Lower lobe of right lung (tissue), 2 donors: Measurements from ENCODE around the gene ANKRD63. TPM values are rescaled to one million over a fixed set of nuclear protein-coding genes. Genes with fewer than 3 reads are reported as not detected.

Experiments used
- ATAC-seq, 2 donors: fragments of 200-7000 bp; cut with Tn5 transposase; one replicate each; pipeline ENCODE4 v1.9.1; 2020 to 2022; ENCODE audit warnings: mild to moderate bottlenecking in 2 of 2, moderate library complexity in 2 of 2
- DNase-seq: peaks from one replicate; pipeline ENCODE4 v3.0.0-alpha.2; 2020
- H3K27ac ChIP-seq: fragments of 200-600 bp; one replicate; pipeline ENCODE4 v1.8.0; 2022
- H3K27me3 ChIP-seq: fragments of 200-600 bp; one replicate; pipeline ENCODE4 v1.8.0; 2022; ENCODE audit warnings: low read depth
- H3K36me3 ChIP-seq: fragments of 200-600 bp; one replicate; pipeline ENCODE4 v1.8.0; 2022; ENCODE audit warnings: mild to moderate bottlenecking
- H3K4me1 ChIP-seq: fragments of 200-600 bp; one replicate; pipeline ENCODE4 v1.8.0; 2022
- H3K4me3 ChIP-seq: fragments of 200-600 bp; one replicate; pipeline ENCODE4 v1.8.0; 2022; ENCODE audit warnings: mild to moderate bottlenecking
- H3K9me3 ChIP-seq: fragments of 200-600 bp; one replicate; pipeline ENCODE4 v1.8.0; 2022
- intact Hi-C: fragments of 100-400 bp; cut with DNase I; formaldehyde crosslinking; loops from one replicate; pipeline ENCODE4 v1.11.0; 2022
- total RNA-seq: library from RNA; stranded (reverse); fragmentation: NEBNext Ultra II Directional; extraction: Animal tissue kit (Norgen Biotek cat#: 25700); gene quantifications from one replicate; pipeline ENCODE4 v1.2.1, GENCODE V29; 2021
- TF ChIP-seq, protein P1 (sequence below): fragments of 200-600 bp; IDR thresholded peaks from one replicate; pipeline ENCODE4 v1.8.0; 2022; ENCODE audit warnings: antibody characterized with exemption, mild to moderate bottlenecking
- donor health status: DM: no; HTN: yes; CAD: no; lungs with severe emphysema.

ANKRD63 gene
- total RNA-seq, 1 donor from 2014 or later = not detected

DNA sequence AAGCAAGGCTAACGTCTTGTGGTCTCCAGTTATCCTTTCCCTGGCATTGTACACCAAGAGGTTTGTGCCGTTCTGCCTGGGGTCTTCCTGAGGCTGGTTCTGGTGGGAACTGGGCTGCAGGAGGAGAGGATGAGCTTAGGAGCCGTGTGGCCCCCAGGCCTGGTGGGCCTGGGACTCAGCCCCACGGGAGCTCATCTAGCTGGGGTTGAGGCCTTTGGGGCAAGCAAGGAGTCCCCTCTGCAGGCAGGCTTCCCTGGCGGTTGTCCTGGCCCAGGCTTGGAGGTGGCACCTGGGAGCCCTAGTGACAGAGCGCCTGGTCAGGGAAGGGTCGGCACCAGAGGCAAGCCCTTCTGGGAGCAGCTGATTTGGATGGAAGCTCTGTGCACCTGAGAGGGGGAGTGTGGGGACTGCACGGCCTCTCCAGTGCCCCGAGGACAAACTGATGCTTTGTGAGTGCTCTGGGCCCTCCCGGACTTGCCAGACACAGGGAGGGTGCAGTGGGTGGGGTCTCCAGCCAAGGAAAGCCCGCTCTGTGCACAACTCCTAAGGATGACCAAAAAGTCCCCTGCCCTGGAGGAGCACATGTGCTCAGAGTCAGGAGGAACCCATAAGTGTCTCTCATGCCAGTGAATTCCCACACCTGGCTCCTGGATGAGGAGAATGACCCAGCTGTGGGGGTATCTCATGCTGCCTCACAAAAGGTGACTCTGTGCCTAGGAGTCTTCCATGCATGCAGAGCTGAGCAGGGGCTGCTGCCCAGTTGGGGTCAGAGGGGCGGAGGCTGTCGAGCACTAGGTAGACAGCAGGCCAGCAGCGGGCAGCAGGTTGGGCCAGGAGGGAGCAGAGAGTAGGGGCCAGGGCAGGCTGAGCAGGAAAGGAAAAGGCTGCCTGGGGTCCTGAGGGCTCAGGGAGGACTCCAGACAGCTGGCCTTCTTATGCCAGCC, 41.3 kb downstream of the ANKRD63 start:
- ATAC-seq = no peak
- TF ChIP-seq, protein P1, sequence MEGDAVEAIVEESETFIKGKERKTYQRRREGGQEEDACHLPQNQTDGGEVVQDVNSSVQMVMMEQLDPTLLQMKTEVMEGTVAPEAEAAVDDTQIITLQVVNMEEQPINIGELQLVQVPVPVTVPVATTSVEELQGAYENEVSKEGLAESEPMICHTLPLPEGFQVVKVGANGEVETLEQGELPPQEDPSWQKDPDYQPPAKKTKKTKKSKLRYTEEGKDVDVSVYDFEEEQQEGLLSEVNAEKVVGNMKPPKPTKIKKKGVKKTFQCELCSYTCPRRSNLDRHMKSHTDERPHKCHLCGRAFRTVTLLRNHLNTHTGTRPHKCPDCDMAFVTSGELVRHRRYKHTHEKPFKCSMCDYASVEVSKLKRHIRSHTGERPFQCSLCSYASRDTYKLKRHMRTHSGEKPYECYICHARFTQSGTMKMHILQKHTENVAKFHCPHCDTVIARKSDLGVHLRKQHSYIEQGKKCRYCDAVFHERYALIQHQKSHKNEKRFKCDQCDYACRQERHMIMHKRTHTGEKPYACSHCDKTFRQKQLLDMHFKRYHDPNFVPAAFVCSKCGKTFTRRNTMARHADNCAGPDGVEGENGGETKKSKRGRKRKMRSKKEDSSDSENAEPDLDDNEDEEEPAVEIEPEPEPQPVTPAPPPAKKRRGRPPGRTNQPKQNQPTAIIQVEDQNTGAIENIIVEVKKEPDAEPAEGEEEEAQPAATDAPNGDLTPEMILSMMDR = no peak
- H3K27me3 ChIP-seq = peaks cover 18% of the 10 kb centered on the region
- no peak for DNase-seq
- H3K4me1 ChIP-seq = peaks cover 11% of the 10 kb centered on the region
- intact Hi-C loops = no loop called here
- H3K36me3 ChIP-seq = no peaks in the 10 kb centered on the region
- H3K9me3 ChIP-seq = no peaks in the 10 kb centered on the region
- no peak overlapping the region for H3K4me3 ChIP-seq
- no peak overlapping the region for H3K27ac ChIP-seq

- intact Hi-C loops = no loop called here
- DNase-seq (no peak), ATAC-seq (no peak)
- Histone ChIP-seq H3K36me3 (no peaks in the 10 kb centered on the region), H3K4me1 (peaks cover 11% of the 10 kb centered on the region), H3K9me3 (no peaks in the 10 kb centered on the region), H3K4me3 (no peak overlapping the region), H3K27ac (no peak overlapping the region), H3K27me3 (peaks cover 18% of the 10 kb centered on the region)
- TF ChIP-seq, protein P1 = no peak
Observed at GRCh38 chr15:40240619-40241221, 42.1 kb downstream of the ANKRD63 start.

- H3K27me3 ChIP-seq = peaks cover 18% of the 10 kb centered on the region
- no peaks in the 10 kb centered on the region for H3K9me3 ChIP-seq
- TF ChIP-seq, protein P1 = no peak
- H3K4me3 ChIP-seq = no peak overlapping the region
- H3K4me1 ChIP-seq = peaks cover 10% of the 10 kb centered on the region
- ATAC-seq = peak; percentile 5 to 9
- no peak for DNase-seq
- no peak overlapping the region for H3K27ac ChIP-seq
- intact Hi-C loops = no loop called here
- H3K36me3 ChIP-seq = no peaks in the 10 kb centered on the region
Observed at GRCh38 chr15:40239693-40240618, 42.9 kb downstream of the ANKRD63 start.

- Histone ChIP-seq H3K9me3 (no peaks in the 10 kb centered on the region), H3K36me3 (no peaks in the 10 kb centered on the region), H3K27me3 (peaks cover 18% of the 10 kb centered on the region), H3K27ac (no peak overlapping the region), H3K4me3 (peak overlapping the region; percentile 39), H3K4me1 (peaks cover 14% of the 10 kb centered on the region)
- TF ChIP-seq, protein P1 = no peak
- ATAC-seq = no peak
- intact Hi-C loops = no loop called here
- no peak for DNase-seq
Observed at GRCh38 chr15:40239404-40239692, 43.5 kb downstream of the ANKRD63 start.
